HFFc6 (cell line): Measurements from ENCODE around the gene DNMT3A. TPM values are rescaled to one million over a fixed set of nuclear protein-coding genes. Genes with fewer than 3 reads are reported as not detected.

ENCODE experiments used
- DNase-seq: peaks from one replicate; pipeline ENCODE4 v3.0.0-alpha.2; 2018
- H3K27ac Mint-ChIP-seq: 2 replicates; pipeline ENCODE4 v1.8.0; 2020; ENCODE audit warnings: mild to moderate bottlenecking, mixed read lengths
- H3K27me3 Mint-ChIP-seq: 2 replicates; pipeline ENCODE4 v1.8.0; 2021; ENCODE audit warnings: mild to moderate bottlenecking, moderate library complexity, mixed read lengths; ENCODE audit not compliant: insufficient read depth
- H3K36me3 Mint-ChIP-seq: 2 replicates; pipeline ENCODE4 v1.8.0; 2021; ENCODE audit warnings: low read depth, mixed read lengths
- H3K4me1 Mint-ChIP-seq: 2 replicates; pipeline ENCODE4 v1.8.0; 2020; ENCODE audit warnings: low read depth, mixed read lengths
- H3K4me3 Mint-ChIP-seq: 2 replicates; pipeline ENCODE4 v1.8.0; 2020; ENCODE audit warnings: mild to moderate bottlenecking, moderate library complexity, mixed read lengths
- H3K9me3 Mint-ChIP-seq: 2 replicates; pipeline ENCODE4 v1.8.0; 2020; ENCODE audit warnings: mild to moderate bottlenecking, mixed read lengths
- total RNA-seq, 6 experiments: library from RNA; stranded (reverse); fragmentation: NEBNext Ultra II Directional; extraction: Animal tissue kit (Norgen Biotek cat#: 25700); gene quantifications; 2 replicates in 1 of 6; 3 replicates in 5 of 6; pipeline ENCODE4 v1.2.3, GENCODE V29; 2021
- TF ChIP-seq, protein P1 (sequence below): fragments of 200-600 bp; sonication (generic); IDR thresholded peaks from 2 replicates; pipeline ENCODE4 v1.5.0; 2021; ENCODE audit warnings: antibody characterized with exemption, mild to moderate bottlenecking

The DNMT3A gene
- total RNA-seq, 6 experiments from 2014 or later: 3.5 to 5.2 (median 4.5) TPM

- H3K27ac Mint-ChIP-seq: no peak overlapping the region
- H3K4me1 Mint-ChIP-seq: no peaks in the 10 kb centered on the region
- TF ChIP-seq, protein P1, sequence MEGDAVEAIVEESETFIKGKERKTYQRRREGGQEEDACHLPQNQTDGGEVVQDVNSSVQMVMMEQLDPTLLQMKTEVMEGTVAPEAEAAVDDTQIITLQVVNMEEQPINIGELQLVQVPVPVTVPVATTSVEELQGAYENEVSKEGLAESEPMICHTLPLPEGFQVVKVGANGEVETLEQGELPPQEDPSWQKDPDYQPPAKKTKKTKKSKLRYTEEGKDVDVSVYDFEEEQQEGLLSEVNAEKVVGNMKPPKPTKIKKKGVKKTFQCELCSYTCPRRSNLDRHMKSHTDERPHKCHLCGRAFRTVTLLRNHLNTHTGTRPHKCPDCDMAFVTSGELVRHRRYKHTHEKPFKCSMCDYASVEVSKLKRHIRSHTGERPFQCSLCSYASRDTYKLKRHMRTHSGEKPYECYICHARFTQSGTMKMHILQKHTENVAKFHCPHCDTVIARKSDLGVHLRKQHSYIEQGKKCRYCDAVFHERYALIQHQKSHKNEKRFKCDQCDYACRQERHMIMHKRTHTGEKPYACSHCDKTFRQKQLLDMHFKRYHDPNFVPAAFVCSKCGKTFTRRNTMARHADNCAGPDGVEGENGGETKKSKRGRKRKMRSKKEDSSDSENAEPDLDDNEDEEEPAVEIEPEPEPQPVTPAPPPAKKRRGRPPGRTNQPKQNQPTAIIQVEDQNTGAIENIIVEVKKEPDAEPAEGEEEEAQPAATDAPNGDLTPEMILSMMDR: no peak
- no peak for DNase-seq
- H3K36me3 Mint-ChIP-seq: no peaks in the 10 kb centered on the region
- H3K27me3 Mint-ChIP-seq: no peaks in the 10 kb centered on the region; the same call in none of the 2 replicates
- H3K9me3 Mint-ChIP-seq: no peaks in the 10 kb centered on the region
- H3K4me3 Mint-ChIP-seq: no peak overlapping the region
Measured at GRCh38 chr2:25316101-25316500, 25.6 kb downstream of the DNMT3A start.

DNA sequence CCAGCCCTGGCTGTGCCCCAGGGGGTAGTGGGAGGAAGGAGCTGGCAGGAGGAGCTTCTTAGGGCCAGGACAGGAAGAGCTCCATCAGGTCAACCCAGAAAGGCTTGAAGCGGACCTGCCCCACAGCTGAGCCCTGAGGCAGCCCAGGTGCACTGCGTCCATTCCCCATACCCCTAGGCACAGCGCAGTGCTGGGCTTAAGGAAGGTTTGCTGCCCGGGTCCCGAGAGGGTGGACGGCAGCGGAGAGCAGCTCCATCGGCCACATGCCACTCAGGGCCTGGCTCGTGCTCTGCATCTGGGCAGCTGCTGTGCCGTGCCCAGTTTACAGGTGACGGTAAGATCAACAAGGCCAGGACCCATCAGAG is 26.4 kb downstream of the DNMT3A start:
- no peak for DNase-seq
- H3K4me3 Mint-ChIP-seq: no peak overlapping the region
- H3K27me3 Mint-ChIP-seq: no peaks in the 10 kb centered on the region; the same call in none of the 2 replicates
- H3K27ac Mint-ChIP-seq: no peak overlapping the region
- TF ChIP-seq, protein P1: no peak
- H3K36me3 Mint-ChIP-seq: no peaks in the 10 kb centered on the region
- no peaks in the 10 kb centered on the region for H3K4me1 Mint-ChIP-seq
- no peaks in the 10 kb centered on the region for H3K9me3 Mint-ChIP-seq

DNA sequence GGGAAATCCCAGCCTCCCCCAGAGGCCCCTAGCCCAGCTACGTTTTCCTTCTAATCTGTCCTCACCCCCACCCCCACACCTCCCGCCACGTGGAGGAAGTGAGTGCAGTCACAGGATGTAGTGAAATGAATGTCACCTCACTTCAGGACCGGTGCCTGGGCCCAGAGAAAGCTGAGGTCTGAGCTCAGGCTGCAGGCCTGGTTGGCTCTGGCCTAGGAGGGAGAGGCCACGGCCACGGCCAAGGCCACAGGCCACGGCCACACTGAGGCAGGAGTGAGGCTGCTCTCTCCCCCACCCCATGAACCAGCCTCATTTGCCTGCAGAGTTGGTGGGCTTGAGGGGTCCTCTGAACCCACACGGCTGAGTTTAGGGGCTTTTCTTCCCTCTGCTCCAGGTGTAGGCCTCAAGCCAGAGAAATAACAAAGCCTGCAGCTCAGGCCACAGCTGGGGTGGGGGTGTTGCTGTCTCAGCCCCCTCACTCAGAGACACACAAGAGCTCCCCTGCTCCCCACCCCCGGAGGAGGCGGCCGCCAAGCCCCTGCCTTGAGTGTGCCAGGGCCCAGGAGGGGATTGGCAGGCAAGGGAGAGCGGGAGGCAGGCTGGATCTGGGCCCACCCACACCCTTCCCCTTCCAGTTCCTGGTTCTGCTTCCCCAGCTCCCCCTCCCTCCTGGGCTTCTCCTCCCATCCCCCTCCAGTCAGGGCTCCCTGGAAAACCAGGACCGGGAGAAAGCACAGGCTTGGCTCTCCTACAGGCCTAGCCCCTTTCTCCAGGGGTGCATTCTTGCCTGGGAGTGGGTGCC is 27.0 kb downstream of the DNMT3A start:
- no peak overlapping the region for H3K4me3 Mint-ChIP-seq
- H3K9me3 Mint-ChIP-seq: no peaks in the 10 kb centered on the region
- TF ChIP-seq, protein P1: no peak
- H3K27ac Mint-ChIP-seq: no peak overlapping the region
- H3K4me1 Mint-ChIP-seq: no peaks in the 10 kb centered on the region
- DNase-seq: no peak
- H3K36me3 Mint-ChIP-seq: no peaks in the 10 kb centered on the region
- H3K27me3 Mint-ChIP-seq: no peaks in the 10 kb centered on the region; the same call in none of the 2 replicates

- Mint-ChIP-seq H3K4me3 (no peak overlapping the region), H3K27ac (no peak overlapping the region), H3K27me3 (no peaks in the 10 kb centered on the region; the same call in none of the 2 replicates), H3K4me1 (no peaks in the 10 kb centered on the region), H3K36me3 (no peaks in the 10 kb centered on the region), H3K9me3 (no peaks in the 10 kb centered on the region)
- DNase-seq: no peak
- TF ChIP-seq, protein P1: no peak
Measured at GRCh38 chr2:25313711-25314513, 27.8 kb downstream of the DNMT3A start.

DNA sequence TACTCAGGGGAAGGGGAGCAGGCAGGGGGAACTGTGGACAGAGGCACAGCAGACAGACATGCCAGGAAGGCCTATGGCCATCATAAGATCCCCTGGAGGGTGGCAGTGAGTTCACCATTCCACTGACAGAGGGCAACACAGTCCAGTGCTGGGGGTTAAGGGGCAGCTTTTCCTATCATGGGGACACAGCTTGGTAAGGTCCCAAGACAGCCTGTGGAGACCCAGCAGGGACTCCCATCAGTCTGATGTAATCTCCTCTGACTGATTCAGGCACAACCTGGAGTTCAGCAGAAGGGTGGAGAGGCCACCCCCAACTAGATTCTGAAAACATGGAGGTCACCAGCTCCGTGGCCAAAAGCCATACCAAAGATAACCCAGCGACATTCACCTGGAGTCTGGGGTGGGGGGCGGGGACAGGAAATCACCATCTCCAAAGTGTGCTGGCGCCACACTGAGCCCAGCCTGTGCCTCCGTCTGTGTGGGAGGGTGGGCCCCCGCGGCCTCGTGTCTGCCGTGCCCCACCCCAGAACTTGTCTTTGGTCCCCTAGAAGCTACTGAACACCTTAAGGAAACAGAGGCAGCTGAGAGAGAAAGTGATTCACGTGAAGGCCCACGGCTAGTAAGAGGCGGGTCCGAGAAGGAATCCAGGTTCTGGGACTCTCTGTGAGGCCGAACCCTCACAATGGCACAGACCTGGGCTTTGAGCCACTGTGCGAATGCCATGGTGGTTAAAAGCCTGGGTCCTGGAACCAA is 28.6 kb downstream of the DNMT3A start:
- no peaks in the 10 kb centered on the region; the same call in none of the 2 replicates for H3K27me3 Mint-ChIP-seq

More for the DNA sequence above, 28.6 kb downstream of the DNMT3A start:
- no peaks in the 10 kb centered on the region for H3K36me3 Mint-ChIP-seq
- TF ChIP-seq, protein P1: no peak
- no peak overlapping the region for H3K4me3 Mint-ChIP-seq
- no peak overlapping the region for H3K27ac Mint-ChIP-seq
- no peaks in the 10 kb centered on the region for H3K4me1 Mint-ChIP-seq
- H3K9me3 Mint-ChIP-seq: no peaks in the 10 kb centered on the region
- DNase-seq: no peak
